Measurements from ENCODE around the gene EN1.

DNA sequence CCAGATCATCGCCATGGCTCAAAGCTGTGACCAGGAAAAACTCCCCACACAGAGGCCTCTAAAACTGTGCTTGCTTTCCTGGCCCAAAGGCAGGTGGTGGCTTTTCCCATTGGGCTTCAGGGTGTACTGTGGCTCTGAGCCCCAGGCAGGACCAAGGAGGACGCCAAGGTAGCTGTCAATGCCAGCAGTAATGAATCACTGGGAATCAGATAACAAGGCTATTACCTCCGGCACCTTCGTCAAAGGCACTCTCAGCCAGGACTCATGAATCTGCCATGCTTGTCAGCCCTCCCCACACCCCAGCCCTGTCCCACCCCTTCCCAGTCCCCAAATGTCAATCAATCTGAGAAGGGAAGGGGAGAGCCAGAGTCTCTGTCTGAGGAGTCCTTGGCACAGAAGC lies 27.9 kb upstream of the EN1 start:
- TF ChIP-seq SP1 (IDR thresholded peaks at IDR 0.05) = no peak
- no peak for TF ChIP-seq L3MBTL2 (conservative IDR thresholded peaks at IDR 0.05)
- TF ChIP-seq FOXK2 (IDR thresholded peaks at IDR 0.05) = no peak
- TF ChIP-seq ELF4 (IDR thresholded peaks at IDR 0.05) = no peak
- no peak for TF ChIP-seq BHLHE40 (IDR thresholded peaks at IDR 0.05; ENCODE audit: borderline replicate concordance)
- no peak for TF ChIP-seq LEF1 (IDR thresholded peaks at IDR 0.05; ENCODE audit: borderline replicate concordance)
- TF ChIP-seq SUZ12 (IDR thresholded peaks at IDR 0.05) = no peak
- no peak for TF ChIP-seq TARDBP (IDR thresholded peaks at IDR 0.05)
- TF ChIP-seq, protein P1, sequence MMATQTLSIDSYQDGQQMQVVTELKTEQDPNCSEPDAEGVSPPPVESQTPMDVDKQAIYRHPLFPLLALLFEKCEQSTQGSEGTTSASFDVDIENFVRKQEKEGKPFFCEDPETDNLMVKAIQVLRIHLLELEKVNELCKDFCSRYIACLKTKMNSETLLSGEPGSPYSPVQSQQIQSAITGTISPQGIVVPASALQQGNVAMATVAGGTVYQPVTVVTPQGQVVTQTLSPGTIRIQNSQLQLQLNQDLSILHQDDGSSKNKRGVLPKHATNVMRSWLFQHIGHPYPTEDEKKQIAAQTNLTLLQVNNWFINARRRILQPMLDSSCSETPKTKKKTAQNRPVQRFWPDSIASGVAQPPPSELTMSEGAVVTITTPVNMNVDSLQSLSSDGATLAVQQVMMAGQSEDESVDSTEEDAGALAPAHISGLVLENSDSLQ (IDR thresholded peaks at IDR 0.05) = no peak
